Measurements from ENCODE around the gene ZNF12.
"Not testable (repeated sequence)": the region's sequence is repeated elsewhere in the genome, so short reads cannot be mapped to it uniquely, and the experiment has no call there.

ZNF12 gene

GRCh38 chr7:6691103-6691502, 15.6 kb downstream of the ZNF12 start:
- no peak for DNase-seq (ENCODE audit: low read depth)

DNA sequence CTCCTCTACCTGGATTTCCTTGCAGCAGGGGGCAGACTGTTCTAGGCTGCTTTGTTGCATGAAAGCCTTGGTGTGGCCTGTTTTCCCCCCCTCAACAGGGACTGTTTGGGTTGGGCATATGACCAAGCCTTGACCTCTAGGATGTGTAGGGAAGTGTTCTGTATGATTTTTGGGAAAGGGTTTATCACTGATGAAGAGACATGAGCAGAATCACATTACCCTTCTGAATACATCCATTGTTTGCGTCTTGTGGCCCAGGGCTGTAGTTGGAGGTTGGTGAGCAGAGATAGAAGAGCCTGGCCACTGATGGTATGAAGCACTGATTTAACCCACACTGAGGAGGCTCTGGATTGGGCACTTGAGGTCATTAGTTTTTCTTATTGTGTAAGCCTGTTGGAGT, 26.6 kb downstream of the ZNF12 start:
- no peak for DNase-seq (ENCODE audit: low read depth)

- DNase-seq (ENCODE audit: low read depth) = no peak
These were observed 30.8 kb downstream of the ZNF12 start for GRCh38 chr7:6675807-6676405.

GRCh38 chr7:6670851-6671250, 35.9 kb downstream of the ZNF12 start:
- not testable (repeated sequence) for DNase-seq (ENCODE audit: low read depth)

DNA sequence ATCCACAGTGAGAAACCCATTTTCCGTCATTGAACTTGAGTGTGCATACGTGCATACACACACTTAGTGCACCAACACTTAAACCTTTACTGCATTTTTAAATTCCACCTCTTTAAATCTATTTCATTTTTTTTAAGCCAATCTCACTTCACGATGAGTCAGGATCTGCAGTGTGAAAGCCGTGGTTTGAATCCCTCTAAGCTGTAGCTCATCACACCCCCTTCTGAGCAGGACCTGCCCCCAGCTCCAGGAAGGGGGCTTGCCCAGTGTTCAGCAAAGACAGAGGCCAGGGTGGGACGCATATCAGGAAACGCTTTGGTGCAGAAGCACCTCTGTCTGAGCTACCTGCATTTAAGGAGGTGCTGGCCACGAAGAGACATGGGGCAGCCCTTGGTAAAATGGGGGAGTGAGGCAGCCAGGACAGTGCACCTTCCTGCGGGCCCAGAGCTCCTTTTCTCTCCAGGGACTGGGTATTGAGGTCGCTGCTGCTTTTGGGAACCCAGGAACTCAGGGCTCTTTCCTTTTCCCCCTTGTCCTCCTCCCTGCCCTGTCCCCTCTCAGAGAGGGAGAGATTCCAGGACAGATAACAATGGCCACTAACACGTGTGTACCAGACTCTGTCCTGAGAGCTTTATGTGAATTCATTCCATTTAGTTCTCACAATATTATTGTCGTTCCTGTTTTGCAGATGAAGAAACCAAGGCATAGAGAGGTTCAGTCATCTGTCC, 48.0 kb downstream of the ZNF12 start:
- DNase-seq (ENCODE audit: low read depth) = no peak

DNA sequence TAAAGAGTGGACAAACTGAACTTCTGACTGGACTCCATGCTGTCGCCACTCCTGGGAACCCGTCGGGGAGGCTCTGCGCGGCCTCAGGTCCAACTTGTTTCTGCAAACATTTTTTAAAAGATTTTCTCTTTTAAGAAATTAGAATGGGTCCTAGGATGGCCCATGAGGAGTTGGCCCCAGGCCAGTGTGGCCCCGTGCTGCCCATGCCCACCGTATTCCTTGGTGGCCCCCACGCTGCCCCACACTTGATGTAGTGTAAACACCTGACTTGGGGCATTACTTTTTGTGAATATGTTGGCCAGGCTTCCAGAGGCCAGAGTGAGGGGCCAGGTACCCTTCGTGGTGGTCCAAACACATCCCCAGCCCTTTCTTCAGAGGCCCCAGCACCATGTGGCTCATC, 50.3 kb downstream of the ZNF12 start:
- DNase-seq (ENCODE audit: low read depth) = no peak

GRCh38 chr7:6655636-6656385, 50.9 kb downstream of the ZNF12 start:
- DNase-seq (ENCODE audit: low read depth) = no peak

GRCh38 chr7:6654842-6655610, 51.7 kb downstream of the ZNF12 start:
- no peak for DNase-seq (ENCODE audit: low read depth)

GRCh38 chr7:6654113-6654841, 52.5 kb downstream of the ZNF12 start:
- DNase-seq (ENCODE audit: low read depth) = no peak

GRCh38 chr7:6653071-6654003, 53.4 kb downstream of the ZNF12 start:
- no peak for DNase-seq (ENCODE audit: low read depth)

GRCh38 chr7:6652446-6653011, 54.2 kb downstream of the ZNF12 start:
- no peak for DNase-seq (ENCODE audit: low read depth)

GRCh38 chr7:6651851-6652445, 54.8 kb downstream of the ZNF12 start:
- no peak for DNase-seq (ENCODE audit: low read depth)

- DNase-seq (ENCODE audit: low read depth) = no peak
These were observed 56.2 kb downstream of the ZNF12 start for GRCh38 chr7:6650521-6651011.

DNA sequence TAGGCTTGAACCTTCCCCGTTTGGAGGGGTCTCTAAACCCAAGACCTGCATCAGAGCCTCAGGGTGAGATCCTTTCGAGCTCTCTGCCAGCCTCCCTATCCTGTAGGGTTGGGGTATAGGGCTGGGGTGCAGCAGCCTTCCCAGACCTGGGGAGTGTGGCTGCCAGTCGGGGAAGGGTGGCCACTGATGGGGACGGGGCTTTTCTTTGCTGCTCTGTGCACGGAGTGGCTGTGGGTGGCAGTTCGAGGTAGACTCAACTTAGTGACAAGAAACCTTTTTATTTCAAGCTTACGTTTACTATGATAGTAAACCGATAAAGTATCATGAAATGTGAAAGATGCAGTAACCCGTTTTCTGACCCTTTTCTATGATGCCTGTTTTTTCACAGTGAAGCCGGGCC, 56.7 kb downstream of the ZNF12 start:
- no peak for DNase-seq (ENCODE audit: low read depth)

GRCh38 chr7:6649241-6649961, 57.3 kb downstream of the ZNF12 start:
- no peak for DNase-seq (ENCODE audit: low read depth)

DNA sequence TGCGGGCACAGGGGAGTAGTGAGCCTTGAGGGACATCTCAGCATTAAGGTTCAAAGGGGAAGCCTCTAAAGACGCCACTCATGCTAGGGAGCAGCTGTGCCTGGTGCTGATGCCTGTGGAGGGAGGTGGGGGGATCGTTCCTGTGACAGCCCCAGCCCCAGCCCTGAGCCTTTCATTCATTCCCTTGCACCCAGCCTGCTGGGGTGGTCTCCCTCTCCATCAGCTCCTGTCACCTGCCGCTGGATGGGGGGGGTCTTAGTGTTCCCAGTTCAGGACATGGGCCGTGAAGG, 58.0 kb downstream of the ZNF12 start:
- DNase-seq (ENCODE audit: low read depth) = no peak

- no peak for DNase-seq (ENCODE audit: low read depth)
These were observed 58.5 kb downstream of the ZNF12 start for GRCh38 chr7:6648066-6648814.

- no peak for DNase-seq (ENCODE audit: low read depth)
These were observed 59.2 kb downstream of the ZNF12 start for GRCh38 chr7:6647541-6647940.

- DNase-seq (ENCODE audit: low read depth) = no peak
These were observed 59.7 kb downstream of the ZNF12 start for GRCh38 chr7:6647080-6647479.

Data from stimulated activated CD8-positive, alpha-beta memory T cell treated with anti-CD3 and anti-CD28 coated beads, Interleukin-15, amount 100 ng/mL, for 24 hours (primary cell).